GM21447 (cell line): ENCODE measurements around the gene BTN2A1.

ENCODE experiments used
- ATAC-seq: cut with Tn5 transposase; IDR thresholded peaks from one replicate; pipeline ENCODE4 v1.9.1; 2021; ENCODE audit not compliant: unreplicated experiment

Gene BTN2A1

GRCh38 chr6:26464416-26465131, 6.8 kb downstream of the BTN2A1 start:
- ATAC-seq = no peak

- ATAC-seq = no peak
These were observed 8.0 kb downstream of the BTN2A1 start for GRCh38 chr6:26465776-26466175.

GRCh38 chr6:26468829-26469228, 11.1 kb downstream of the BTN2A1 start:
- ATAC-seq = no peak

GRCh38 chr6:26470643-26471042, 12.9 kb downstream of the BTN2A1 start:
- no peak for ATAC-seq

- ATAC-seq = no peak
These were observed 14.2 kb downstream of the BTN2A1 start for GRCh38 chr6:26471970-26472369.

GRCh38 chr6:26472549-26473290, 15.0 kb downstream of the BTN2A1 start:
- ATAC-seq = no peak

GRCh38 chr6:26473429-26473757, 15.6 kb downstream of the BTN2A1 start:
- no peak for ATAC-seq

- peak; percentile 93 for ATAC-seq
These were observed 16.1 kb downstream of the BTN2A1 start for GRCh38 chr6:26473758-26474438.

GRCh38 chr6:26474439-26474881, 16.7 kb downstream of the BTN2A1 start:
- ATAC-seq = no peak

- no peak for ATAC-seq
These were observed 18.3 kb downstream of the BTN2A1 start for GRCh38 chr6:26475823-26476729.

GRCh38 chr6:26476896-26477295, 19.1 kb downstream of the BTN2A1 start:
- no peak for ATAC-seq

- ATAC-seq = no peak
These were observed 19.7 kb downstream of the BTN2A1 start for GRCh38 chr6:26477426-26477825.

- ATAC-seq = no peak
These were observed 20.6 kb downstream of the BTN2A1 start for GRCh38 chr6:26478100-26478984.

GRCh38 chr6:26478985-26479278, 21.2 kb downstream of the BTN2A1 start:
- ATAC-seq = no peak

- no peak for ATAC-seq
These were observed 24.6 kb downstream of the BTN2A1 start for GRCh38 chr6:26482338-26482737.

GRCh38 chr6:26483727-26484126, 26.0 kb downstream of the BTN2A1 start:
- no peak for ATAC-seq

- no peak for ATAC-seq
These were observed 26.4 kb downstream of the BTN2A1 start for GRCh38 chr6:26484161-26484560.

- ATAC-seq = no peak
These were observed 27.5 kb downstream of the BTN2A1 start for GRCh38 chr6:26485112-26485780.

GRCh38 chr6:26486358-26486757, 28.6 kb downstream of the BTN2A1 start:
- no peak for ATAC-seq

GRCh38 chr6:26487466-26487865, 29.7 kb downstream of the BTN2A1 start:
- ATAC-seq = no peak
